HEK293T (cell line): ENCODE measurements around the gene DDIT4.

ENCODE experiments used
- FOXK2 ChIP-seq: fragments of 450-650 bp; IDR thresholded peaks from 2 replicates; pipeline ENCODE4 v1.6.1; 2016; ENCODE audit warnings: mild to moderate bottlenecking
- HDGF ChIP-seq: fragments of 450-650 bp; IDR thresholded peaks from 2 replicates; pipeline ENCODE4 v1.6.1; 2017; ENCODE audit warnings: antibody characterized with exemption, borderline replicate concordance
- SP1 ChIP-seq: fragments of 450-650 bp; IDR thresholded peaks from 2 replicates; pipeline ENCODE4 v1.6.1; 2017
- SUZ12 ChIP-seq: fragments of 450-650 bp; IDR thresholded peaks from 2 replicates; pipeline ENCODE4 v1.6.1; 2016; ENCODE audit warnings: mild to moderate bottlenecking

- no peak for TF ChIP-seq SUZ12
- no peak for TF ChIP-seq FOXK2
- TF ChIP-seq HDGF = no peak
- no peak for TF ChIP-seq SP1
Measured at GRCh38 chr10:72234560-72235095, 39.1 kb upstream of the DDIT4 start.
